ENCODE measurements around the gene ATP8B4.

- no peak for TF ChIP-seq CTCF (IDR thresholded peaks at IDR 0.05; ENCODE audit: low read length)
- no peak for TF ChIP-seq EZH2 (IDR thresholded peaks at IDR 0.05; ENCODE audit: borderline replicate concordance, low read length)
These were observed 31.8 kb upstream of the ATP8B4 start for GRCh38 chr15:50150851-50151250.
